NCI-H226 (cell line): Measurements from ENCODE around the gene HK1.
"Not testable (repeated sequence)": the region's sequence is repeated elsewhere in the genome, so short reads cannot be mapped to it uniquely, and the experiment has no call there.

Source experiments
- DNase-seq: peaks from one replicate; pipeline ENCODE4 v3.0.0-alpha.2; 2015

The HK1 gene

GRCh38 chr10:69315100-69315542, 36.8 kb downstream of the HK1 start:
- no peak for DNase-seq

GRCh38 chr10:69315610-69316312, 37.5 kb downstream of the HK1 start:
- peak; percentile 60 for DNase-seq

- DNase-seq: peak; percentile 68
These were observed 38.2 kb downstream of the HK1 start for GRCh38 chr10:69316313-69317059.

- no peak for DNase-seq
These were observed 38.9 kb downstream of the HK1 start for GRCh38 chr10:69317175-69317604.

- no peak for DNase-seq
These were observed 39.4 kb downstream of the HK1 start for GRCh38 chr10:69317626-69318105.

GRCh38 chr10:69318106-69318866, 40.0 kb downstream of the HK1 start:
- peak; percentile 57 for DNase-seq

- DNase-seq: no peak
These were observed 40.8 kb downstream of the HK1 start for GRCh38 chr10:69318867-69319727.

GRCh38 chr10:69319841-69320316, 41.6 kb downstream of the HK1 start:
- no peak for DNase-seq

- DNase-seq: no peak
These were observed 42.2 kb downstream of the HK1 start for GRCh38 chr10:69320521-69320920.

GRCh38 chr10:69321039-69321715, 42.9 kb downstream of the HK1 start:
- DNase-seq: no peak

- DNase-seq: no peak
These were observed 43.6 kb downstream of the HK1 start for GRCh38 chr10:69321865-69322264.

- DNase-seq: not testable (repeated sequence)
These were observed 44.0 kb downstream of the HK1 start for GRCh38 chr10:69322346-69322745.

GRCh38 chr10:69323622-69324021, 45.3 kb downstream of the HK1 start:
- DNase-seq: no peak

GRCh38 chr10:69324583-69324982, 46.3 kb downstream of the HK1 start:
- DNase-seq: no peak

GRCh38 chr10:69325637-69326523, 47.6 kb downstream of the HK1 start:
- not testable (repeated sequence) for DNase-seq

GRCh38 chr10:69326692-69327091, 48.4 kb downstream of the HK1 start:
- no peak for DNase-seq

GRCh38 chr10:69327463-69328379, 49.4 kb downstream of the HK1 start:
- no peak for DNase-seq

- DNase-seq: no peak
These were observed 50.1 kb downstream of the HK1 start for GRCh38 chr10:69328380-69328735.

GRCh38 chr10:69328888-69329287, 50.6 kb downstream of the HK1 start:
- DNase-seq: not testable (repeated sequence)
